ENCODE results near the gene NUDT4. TPM values are rescaled to one million over a fixed set of nuclear protein-coding genes. Genes with fewer than 3 reads are reported as not detected.
A peak's percentile ranks its signal among the peaks of the same experiment; 100 is the strongest.

NUDT4 gene
- total RNA-seq (2014; rRNA removed) (30.2 and 38.9 TPM in 2 replicates), Bru-seq, nascent RNA (percentile 95 among the genes with signal in this experiment), BruChase-seq, experiment 1, labeled RNA remaining after a 6-hour chase (percentile 96 among the genes with signal in this experiment), BruChase-seq, experiment 2, labeled RNA remaining after a 2-hour chase (percentile 97 among the genes with signal in this experiment)
- long read RNA-seq, full-length matches to known transcripts = 894 of 1,170 reads
- long read RNA-seq, partial matches to known transcripts = 209 of 1,170 reads
- long read RNA-seq, other reads (novel, unspliced or antisense) = 67 of 1,170 reads

DNA sequence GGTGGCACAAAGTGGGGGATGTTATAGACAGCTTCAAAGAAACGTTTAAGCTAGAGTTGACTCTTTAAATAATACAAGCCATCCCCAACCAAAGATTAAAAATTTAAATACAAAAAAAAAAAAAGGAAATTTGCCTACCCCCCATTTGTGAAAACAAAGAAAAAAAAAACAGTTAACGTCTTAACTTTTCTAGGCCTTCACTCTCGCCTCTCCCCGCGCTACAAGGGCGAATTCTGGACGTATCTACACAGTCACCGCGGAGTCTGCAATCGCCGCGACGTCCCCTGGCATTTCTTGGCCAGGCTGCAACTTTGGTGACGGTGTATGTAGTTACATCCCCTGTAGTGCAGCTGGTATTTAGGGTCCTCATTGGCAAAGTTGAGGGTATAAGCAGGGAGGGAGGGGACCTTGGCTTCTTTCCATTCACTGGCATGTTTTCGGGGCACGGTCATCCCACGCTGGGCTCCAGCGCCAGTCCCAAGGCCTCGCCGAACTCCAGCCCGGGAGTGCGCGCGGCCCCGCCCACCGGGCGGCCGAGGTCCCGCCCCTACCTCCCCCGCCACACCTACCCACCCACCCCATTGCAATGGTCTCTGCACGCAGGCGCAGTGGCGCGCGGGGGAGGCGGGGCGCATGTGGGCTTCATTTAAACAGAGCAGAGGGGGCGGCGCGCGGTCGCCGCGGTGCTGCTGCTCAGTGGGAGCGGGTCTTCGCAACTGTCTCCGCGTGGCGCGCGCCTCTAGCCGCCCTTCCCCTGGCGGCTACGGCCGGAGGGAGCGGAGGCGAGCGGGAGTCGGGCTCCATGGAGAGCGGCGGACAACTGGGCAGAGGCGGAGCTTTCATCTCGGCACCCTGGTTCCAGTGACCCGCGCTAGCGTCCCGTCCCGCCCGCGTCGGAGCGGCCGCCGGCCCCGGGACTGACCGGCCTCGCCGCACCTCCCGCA, at the start of gene NUDT4:
TSS of gene NUDT4 (plus strand) at position 674 of the 944 bp plus-strand sequence. CDS start 398 bp downstream, outside the sequence.
- Histone ChIP-seq H3K27me3 (ENCODE audit: low read length) (no peaks in the 10 kb centered on the region), H3K79me2 (ENCODE audit: low read length) (peaks cover 44% of the 10 kb centered on the region), H3K36me3 (ENCODE audit: low read depth, low read length) (no peaks in the 10 kb centered on the region), H3K4me1 (ENCODE audit: insufficient read depth, low read length) (peaks cover 30% of the 10 kb centered on the region), H3K9ac (ENCODE audit: low read length) (peak within 1 kb of the TSS; percentile 80), H3K27ac (ENCODE audit: low read length) (peak within 1 kb of the TSS; percentile 15; the same call in 1 of the 2 replicates), H3F3A (ENCODE audit: low read length, unreplicated experiment) (no peaks in the 10 kb centered on the region), H3K4me3 (ENCODE audit: low read length) (peak within 1 kb of the TSS; percentile 97), H3K9me3 (ENCODE audit: low read length) (no peaks in the 10 kb centered on the region), H3K4me2 (ENCODE audit: low read length) (peak within 1 kb of the TSS; percentile 90), H4K20me1 (ENCODE audit: low read length) (peaks cover 31% of the 10 kb centered on the region), H2AFZ (ENCODE audit: low read length) (peak within 1 kb of the TSS; percentile 89), H3K9me2 (replicated peaks; ENCODE audit: low read length) (no peaks in the 10 kb centered on the region)
- POLR2A ChIA-PET (ENCODE audit: unreplicated experiment) = interaction anchor here (0.5 to 0.7 kb wide), 3 partner anchors 52 to 390 kb away, joined by 3 to 15 read pairs (median 8); no protein-coding TSS in a partner anchor
- TF ChIP-seq EZH2 (IDR thresholded peaks at IDR 0.05; ENCODE audit: low read length, unreplicated experiment) = no peak
- no peak for TF ChIP-seq EZH2phosphoT487 (IDR thresholded peaks at IDR 0.05; ENCODE audit: borderline replicate concordance, low read length)
- TF ChIP-seq, protein P1, sequence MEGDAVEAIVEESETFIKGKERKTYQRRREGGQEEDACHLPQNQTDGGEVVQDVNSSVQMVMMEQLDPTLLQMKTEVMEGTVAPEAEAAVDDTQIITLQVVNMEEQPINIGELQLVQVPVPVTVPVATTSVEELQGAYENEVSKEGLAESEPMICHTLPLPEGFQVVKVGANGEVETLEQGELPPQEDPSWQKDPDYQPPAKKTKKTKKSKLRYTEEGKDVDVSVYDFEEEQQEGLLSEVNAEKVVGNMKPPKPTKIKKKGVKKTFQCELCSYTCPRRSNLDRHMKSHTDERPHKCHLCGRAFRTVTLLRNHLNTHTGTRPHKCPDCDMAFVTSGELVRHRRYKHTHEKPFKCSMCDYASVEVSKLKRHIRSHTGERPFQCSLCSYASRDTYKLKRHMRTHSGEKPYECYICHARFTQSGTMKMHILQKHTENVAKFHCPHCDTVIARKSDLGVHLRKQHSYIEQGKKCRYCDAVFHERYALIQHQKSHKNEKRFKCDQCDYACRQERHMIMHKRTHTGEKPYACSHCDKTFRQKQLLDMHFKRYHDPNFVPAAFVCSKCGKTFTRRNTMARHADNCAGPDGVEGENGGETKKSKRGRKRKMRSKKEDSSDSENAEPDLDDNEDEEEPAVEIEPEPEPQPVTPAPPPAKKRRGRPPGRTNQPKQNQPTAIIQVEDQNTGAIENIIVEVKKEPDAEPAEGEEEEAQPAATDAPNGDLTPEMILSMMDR (conservative IDR thresholded peaks at IDR 0.05; ENCODE audit: low read depth, low read length) = no peak
- intact Hi-C loops (cut with micrococcal nuclease) = loop anchor here (1.0 to 10.0 kb wide), 6 partner anchors 50 to 285 kb away; no protein-coding TSS in a partner anchor
- DNase-seq = peak; percentile 95
- CTCF ChIA-PET = no interaction called here
- BruUV-seq (replicated peaks) = TSS peak; percentile 72
- peak; percentile 72 for ATAC-seq

DNA sequence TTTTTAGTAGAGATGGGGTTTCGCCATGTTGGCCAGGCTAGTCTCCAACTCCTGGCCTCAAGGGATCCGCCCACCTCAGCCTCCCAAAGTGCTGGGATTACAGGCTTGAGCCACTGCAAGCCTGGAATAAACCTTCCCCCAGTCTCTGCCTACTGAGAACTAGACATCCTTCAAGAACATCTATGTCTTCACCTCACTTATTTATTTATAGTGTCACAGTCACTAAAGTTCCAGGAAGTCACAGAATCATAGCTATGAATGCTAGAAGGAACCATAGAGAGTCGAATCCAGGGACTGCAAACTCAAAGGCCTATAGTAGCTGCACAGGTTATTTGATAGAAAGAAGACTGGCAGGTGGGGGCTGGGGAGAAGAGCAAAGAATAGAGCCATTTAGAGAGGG, 44.7 kb upstream of the NUDT4 start:
- ATAC-seq (no peak), DNase-seq (no peak)
- Histone ChIP-seq H4K20me1 (ENCODE audit: low read length) (no peaks in the 10 kb centered on the region), H3K9me3 (ENCODE audit: low read length) (no peaks in the 10 kb centered on the region), H3K9ac (ENCODE audit: low read length) (no peak overlapping the region), H3K4me3 (ENCODE audit: low read length) (no peak overlapping the region), H3K27me3 (ENCODE audit: low read length) (no peaks in the 10 kb centered on the region), H3K27ac (ENCODE audit: low read length) (no peak overlapping the region), H3K4me2 (ENCODE audit: low read length) (no peak overlapping the region), H3F3A (ENCODE audit: low read length, unreplicated experiment) (no peaks in the 10 kb centered on the region), H3K36me3 (ENCODE audit: low read depth, low read length) (no peaks in the 10 kb centered on the region), H3K79me2 (ENCODE audit: low read length) (no peaks in the 10 kb centered on the region), H3K9me2 (replicated peaks; ENCODE audit: low read length) (no peaks in the 10 kb centered on the region), H2AFZ (ENCODE audit: low read length) (no peak overlapping the region), H3K4me1 (ENCODE audit: insufficient read depth, low read length) (peaks cover 4% of the 10 kb centered on the region; the same call in 1 of the 2 replicates)
- TF ChIP-seq, protein P1 (conservative IDR thresholded peaks at IDR 0.05; ENCODE audit: low read depth, low read length) = no peak
- TF ChIP-seq EZH2phosphoT487 (IDR thresholded peaks at IDR 0.05; ENCODE audit: borderline replicate concordance, low read length) = no peak
- TF ChIP-seq EZH2 (IDR thresholded peaks at IDR 0.05; ENCODE audit: low read length, unreplicated experiment) = no peak
- CTCF ChIA-PET = no interaction called here
- BruUV-seq (replicated peaks) = no TSS peak
- POLR2A ChIA-PET (ENCODE audit: unreplicated experiment) = no interaction called here
- intact Hi-C loops (cut with micrococcal nuclease) = no loop called here

Measured in PC-3 (cell line).